HepG2 (cell line): Measurements from ENCODE around the gene CDR2L. TPM values are rescaled to one million over a fixed set of nuclear protein-coding genes. Genes with fewer than 3 reads are reported as not detected.

Source experiments
- ARID3A ChIP-seq: IDR thresholded peaks from 2 replicates; pipeline ENCODE4 v1.6.1; 2012; ENCODE audit warnings: low read depth, low read length, improper control_type of control experiment
- FIP1L1 ChIP-seq: fragments of 200-400 bp; formaldehyde crosslinking; IDR thresholded peaks from 2 replicates; pipeline ENCODE4 v1.6.1; 2018; ENCODE audit warnings: low read depth, mild to moderate bottlenecking, low read length, moderate library complexity, borderline replicate concordance; ENCODE audit not compliant: insufficient read depth
- FUBP1 ChIP-seq: sonication (generic); formaldehyde crosslinking; IDR thresholded peaks from 2 replicates; pipeline ENCODE4 v1.5.1; 2020; ENCODE audit warnings: missing genetic modification reagents, mild to moderate bottlenecking, borderline replicate concordance
- HNF1A ChIP-seq, 2 experiments: sonication (generic) in 1 of 2; formaldehyde crosslinking in 1 of 2; IDR thresholded peaks; 2 replicates each; pipeline versions ENCODE4 v1.4.0 to v1.6.1; 2016 to 2020; ENCODE audit warnings: borderline replicate concordance in 1 of 2, low read depth in 1 of 2, mild to moderate bottlenecking in 1 of 2, missing genetic modification reagents in 1 of 2
- HOMEZ ChIP-seq: IDR thresholded peaks from 2 replicates; pipeline ENCODE4 v1.6.1; 2016; ENCODE audit warnings: low read depth
- MIER3 ChIP-seq: IDR thresholded peaks from 2 replicates; pipeline ENCODE4 v1.6.1; 2016; ENCODE audit warnings: missing compliant biosample characterization, borderline replicate concordance
- NKX3-1 ChIP-seq: sonication (generic); formaldehyde crosslinking; IDR thresholded peaks from 2 replicates; pipeline ENCODE4 v1.5.0; 2020; ENCODE audit warnings: missing genetic modification reagents
- SMAD3 ChIP-seq: sonication (generic); formaldehyde crosslinking; IDR thresholded peaks from 2 replicates; pipeline ENCODE4 v1.4.0; 2020; ENCODE audit warnings: missing genetic modification reagents
- ZBTB10 ChIP-seq: sonication (generic); formaldehyde crosslinking; IDR thresholded peaks from 2 replicates; pipeline ENCODE4 v1.4.0; 2020; ENCODE audit warnings: missing genetic modification reagents, borderline replicate concordance
- ZNF577 ChIP-seq: sonication (generic); formaldehyde crosslinking; IDR thresholded peaks from 2 replicates; pipeline ENCODE4 v1.4.0; 2020; ENCODE audit warnings: mild to moderate bottlenecking, low read depth, missing genetic modification reagents, borderline replicate concordance
- ZNF605 ChIP-seq: sonication (generic); formaldehyde crosslinking; IDR thresholded peaks from 2 replicates; pipeline ENCODE4 v1.8.0; 2022; ENCODE audit warnings: mild to moderate bottlenecking, missing genetic modification reagents
- polyA plus RNA-seq, 8 experiments: library from polyadenylated mRNA; depleted of rRNA in 3 of 8; stranded (reverse) in 7 of 8; unstranded in 1 of 8; fragments of >200 nt; fragmentation: Illumina TruSeq in 4 of 8; extraction: Trizol in 4 of 8; gene quantifications; 2 replicates each; pipeline versions ENCODE4 v1.2.1 to v1.2.3, GENCODE V29; 2011 to 2016; ENCODE audit warnings: low read depth in 4 of 8, missing spikeins in 1 of 8, mixed read lengths in 1 of 8; ENCODE audit not compliant: insufficient read depth in 1 of 8
- total RNA-seq, 5 experiments: library from RNA; depleted of rRNA; stranded (reverse); fragments of >200 nt; fragmentation: Illumina TruSeq; extraction: Trizol; gene quantifications; 2 replicates each; pipeline ENCODE4 v1.2.3, GENCODE V29; 2016; ENCODE audit warnings: low read depth in 1 of 5

The CDR2L gene
- total and polyA plus RNA-seq, 2 of the 13 experiments (the other 11 are each of a cell fraction or from before 2014, with no cell fraction given), result 1.9 to 2.1 TPM

GRCh38 chr17:75033346-75034235 is 46.2 kb downstream of the CDR2L start (continued):
- TF ChIP-seq MIER3 (CRISPR knock-in tag), result peak; percentile 87
- peak; percentile 74; the same call in 1 of the 2 replicates for TF ChIP-seq NKX3-1 (CRISPR knock-in tag)
- TF ChIP-seq ZNF605 (CRISPR knock-in tag), result peak; percentile 83; the same call in 1 of the 2 replicates
- no peak for TF ChIP-seq ZBTB10 (CRISPR knock-in tag)
- no peak for TF ChIP-seq FUBP1 (CRISPR knock-in tag)
- TF ChIP-seq HNF1A (IDR thresholded peaks at IDR 0.05; ENCODE audit: low read depth), result no peak
- peak; percentile 61; the same call in 1 of the 2 replicates for TF ChIP-seq HNF1A (CRISPR knock-in tag; IDR thresholded peaks at IDR 0.05; ENCODE audit: borderline replicate concordance)
- TF ChIP-seq ZNF577 (CRISPR knock-in tag), result 0 out of 2 replicates have a peak, but pooled peaks have one; percentile 40
- peak; percentile 77 for TF ChIP-seq ARID3A
- peak; percentile 97 for TF ChIP-seq SMAD3 (CRISPR knock-in tag)
- no peak for TF ChIP-seq FIP1L1
- 0 out of 2 replicates have a peak, but pooled peaks have one; percentile 35 for TF ChIP-seq HOMEZ
